ENCODE data around the gene FOXP4.

The FOXP4 gene

GRCh38 chr6:41635365-41635764, 89.2 kb downstream of the FOXP4 start:
- no peak for DNase-seq

DNA sequence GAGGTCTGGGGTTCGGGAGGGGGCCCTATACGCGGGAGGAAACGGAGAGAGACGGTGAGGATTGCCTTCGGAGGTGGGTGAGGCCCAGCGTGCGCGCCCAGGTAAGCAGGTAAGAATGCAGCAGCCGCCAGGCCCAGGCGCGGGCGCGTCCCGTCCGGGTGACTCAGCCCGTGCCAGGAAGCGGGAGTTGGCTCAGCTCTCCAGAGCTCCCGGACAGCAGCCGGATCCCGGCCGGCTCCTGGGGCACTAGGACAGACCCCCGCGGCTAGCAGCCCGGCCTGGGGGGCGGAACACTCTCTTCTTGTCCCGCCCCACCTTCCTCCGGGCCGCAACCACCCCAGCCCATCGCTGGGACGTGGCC, 90.6 kb downstream of the FOXP4 start:
- DNase-seq = no peak

- DNase-seq = no peak
Observed at GRCh38 chr6:41637194-41638001, 91.2 kb downstream of the FOXP4 start.

DNA sequence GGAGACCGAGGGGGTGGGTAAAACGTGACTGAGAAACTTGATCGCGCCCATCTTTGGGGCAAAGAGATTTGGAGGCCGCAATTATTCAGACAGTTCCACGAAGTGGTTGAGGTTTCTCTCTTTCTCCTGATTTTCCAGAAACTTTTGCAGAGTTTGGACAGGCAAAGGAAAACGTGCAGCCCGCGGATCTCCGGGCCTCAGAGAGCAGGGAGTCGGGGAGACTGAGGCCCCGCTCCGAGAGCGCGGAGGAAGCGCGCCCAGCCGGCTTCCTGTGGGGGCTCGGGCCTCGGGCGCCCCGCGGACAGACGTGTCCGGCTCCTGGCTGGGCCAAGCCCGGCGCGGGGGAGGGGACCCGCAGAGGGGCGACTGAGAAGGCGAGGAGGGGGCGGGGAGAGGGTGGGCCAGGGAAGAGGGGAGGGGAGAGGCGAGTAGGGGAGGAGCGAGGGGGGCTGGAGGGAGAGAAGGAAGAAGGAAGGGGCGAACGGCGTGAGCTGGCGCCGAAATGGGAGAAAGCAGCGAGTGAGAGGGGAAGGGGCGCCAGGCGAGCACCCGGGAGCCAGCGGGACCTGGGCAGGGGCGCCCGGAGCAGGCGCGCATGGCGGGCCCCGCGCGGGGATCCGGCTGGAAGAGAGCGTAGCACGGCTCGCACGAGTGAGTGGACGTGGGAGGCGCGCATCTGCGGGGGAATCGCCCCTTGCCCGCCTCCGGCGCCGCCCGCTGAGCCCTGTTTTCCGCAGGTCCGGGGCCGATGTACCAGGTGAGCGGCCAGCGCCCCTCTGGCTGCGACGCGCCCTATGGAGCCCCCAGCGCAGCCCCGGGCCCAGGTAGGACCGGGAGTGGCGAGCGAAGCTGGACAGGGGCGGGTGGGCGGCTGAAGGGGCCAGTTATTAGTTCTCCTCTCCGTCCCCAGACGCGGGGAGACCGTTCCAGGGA, 92.1 kb downstream of the FOXP4 start, which contains the start of gene MDFI:
MDFI (plus strand) TSS at position 467 of the 933 bp plus-strand sequence; CDS start at position 749, 282 bp downstream.
- no peak for DNase-seq

DNA sequence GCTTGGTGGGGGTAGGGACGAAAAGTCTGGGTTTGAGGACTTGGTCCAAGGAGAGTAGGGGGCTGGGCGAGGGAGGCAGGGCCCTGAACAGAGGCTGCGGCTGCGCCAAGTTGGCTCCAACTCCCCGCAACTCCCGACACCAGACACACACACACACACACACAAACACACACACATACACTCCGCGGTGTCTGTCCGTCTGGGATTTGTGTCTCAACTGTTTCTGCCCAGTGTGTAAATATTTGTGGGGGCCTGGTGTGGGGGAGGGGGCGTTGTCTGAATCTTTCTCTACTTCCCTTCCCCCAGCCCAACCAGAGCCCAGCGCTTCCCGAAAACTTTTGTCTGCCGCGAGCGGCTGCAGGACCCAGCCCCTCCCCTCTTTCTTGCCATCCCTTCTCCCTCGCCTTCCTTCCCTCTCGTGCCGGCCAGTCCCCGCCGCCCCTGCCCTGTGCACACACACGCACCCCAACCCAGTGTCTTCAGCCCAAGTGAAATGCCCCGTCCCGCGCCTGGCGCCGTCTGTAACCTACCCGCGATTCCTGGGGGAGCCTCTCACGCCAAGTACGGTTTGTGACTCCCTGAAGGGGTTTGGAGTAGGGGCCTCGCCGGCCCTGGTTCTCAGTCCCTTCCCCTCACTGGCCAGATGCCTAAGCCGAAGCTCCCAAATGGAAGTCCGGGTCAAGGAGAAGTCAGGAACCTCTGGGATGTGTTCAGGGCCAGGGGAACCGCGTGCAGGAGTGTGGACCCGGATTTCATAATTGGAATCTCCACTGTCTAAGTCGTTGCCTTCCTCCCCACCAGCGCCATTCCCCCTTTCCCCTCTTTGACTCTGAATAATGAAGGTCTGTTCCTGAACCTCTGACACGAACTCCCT, 93.0 kb downstream of the FOXP4 start:
- DNase-seq = no peak

- no peak for DNase-seq
Observed at GRCh38 chr6:41639809-41640371, 93.7 kb downstream of the FOXP4 start.

- DNase-seq = no peak
Observed at GRCh38 chr6:41640426-41640825, 94.2 kb downstream of the FOXP4 start.

GRCh38 chr6:41641352-41641925, 95.3 kb downstream of the FOXP4 start:
- no peak for DNase-seq

- no peak for DNase-seq
Observed at GRCh38 chr6:41642090-41642959, 96.1 kb downstream of the FOXP4 start.

- no peak for DNase-seq
Observed at GRCh38 chr6:41642960-41643898, 97.0 kb downstream of the FOXP4 start.

DNA sequence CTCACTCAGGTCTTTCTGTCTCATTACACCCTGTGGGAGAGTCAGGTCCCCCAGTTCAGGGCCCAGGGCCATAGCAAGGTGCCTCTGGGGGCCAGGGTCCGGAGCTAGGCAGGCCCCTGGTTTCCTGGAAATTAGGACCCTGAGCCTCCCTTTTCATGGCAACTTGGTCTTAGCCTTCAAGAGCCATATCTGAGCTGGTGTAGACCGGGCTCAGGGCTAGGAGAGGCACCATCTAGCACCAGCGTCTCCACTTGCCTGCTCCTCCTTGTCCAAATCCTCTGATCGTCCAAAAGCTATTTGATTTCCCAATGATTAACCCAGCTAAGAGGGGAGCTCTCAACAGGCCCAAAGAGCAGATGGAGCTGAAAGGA, 97.7 kb downstream of the FOXP4 start:
- DNase-seq = no peak

- no peak for DNase-seq
Observed at GRCh38 chr6:41644297-41644879, 98.2 kb downstream of the FOXP4 start.

DNA sequence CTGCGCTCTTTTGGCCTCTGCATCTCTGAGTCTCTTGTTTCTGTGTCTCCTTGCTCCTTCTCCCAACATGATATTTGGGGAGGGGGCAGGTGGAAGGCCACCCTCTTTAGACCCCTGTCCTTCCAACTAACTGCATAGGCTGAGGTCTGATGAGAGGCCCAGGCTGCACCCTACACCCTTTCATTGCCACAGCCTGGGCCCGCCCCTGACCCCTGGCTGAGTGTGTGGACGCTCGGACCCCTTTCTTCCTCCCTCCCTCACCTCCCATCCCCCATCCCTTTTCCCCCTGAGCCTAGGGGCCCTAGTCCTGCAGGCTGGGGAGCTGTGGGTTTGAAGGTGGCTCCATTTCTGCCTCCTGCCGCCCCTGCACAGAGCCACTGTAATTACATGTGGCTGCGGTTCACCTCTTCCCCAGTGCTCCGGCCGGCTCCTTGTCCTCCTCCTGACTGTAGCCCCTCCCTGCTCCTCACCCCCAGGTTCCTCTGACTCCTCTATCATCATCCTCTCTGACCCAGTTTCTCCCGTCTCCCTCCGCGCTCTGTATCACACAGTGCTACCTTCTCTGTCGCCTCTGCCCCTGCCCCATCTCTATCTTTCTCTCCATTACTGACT, 98.9 kb downstream of the FOXP4 start:
- DNase-seq = no peak

DNA sequence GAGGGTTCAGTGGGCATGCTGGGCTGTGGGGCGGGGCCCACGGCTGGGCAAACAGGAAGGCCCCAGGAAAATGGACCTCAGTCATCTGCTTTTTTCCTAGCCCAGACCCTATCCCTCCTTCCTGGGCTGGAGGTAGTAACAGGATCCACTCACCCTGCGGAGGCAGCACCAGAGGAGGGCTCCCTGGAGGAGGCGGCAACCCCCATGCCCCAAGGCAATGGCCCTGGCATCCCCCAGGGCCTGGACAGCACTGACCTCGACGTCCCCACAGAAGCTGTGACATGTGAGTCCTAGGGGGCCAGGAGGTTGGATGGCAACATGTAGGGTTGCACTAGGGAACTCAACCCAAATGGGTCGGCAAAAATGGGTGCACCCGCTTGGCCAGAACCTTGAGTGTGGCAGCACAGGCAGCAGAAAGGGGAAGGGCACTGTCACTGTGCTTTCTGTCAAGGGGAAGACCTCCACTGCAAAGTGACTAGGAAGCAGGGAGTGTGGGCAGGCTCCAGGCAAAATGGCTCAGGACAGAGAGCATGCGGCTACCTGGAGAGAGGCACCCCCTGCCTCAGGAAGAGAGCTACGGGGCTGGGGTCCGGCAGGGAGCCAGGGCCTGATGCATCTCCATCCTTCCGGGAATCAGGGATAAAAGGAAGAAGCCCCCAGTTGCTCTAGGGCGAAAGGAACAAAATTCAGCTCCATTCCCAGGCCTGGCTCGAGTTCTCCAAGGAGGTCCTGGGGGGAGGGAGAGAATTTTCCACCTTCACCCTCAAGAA, 100.0 kb downstream of the FOXP4 start:
- DNase-seq = no peak

DNA sequence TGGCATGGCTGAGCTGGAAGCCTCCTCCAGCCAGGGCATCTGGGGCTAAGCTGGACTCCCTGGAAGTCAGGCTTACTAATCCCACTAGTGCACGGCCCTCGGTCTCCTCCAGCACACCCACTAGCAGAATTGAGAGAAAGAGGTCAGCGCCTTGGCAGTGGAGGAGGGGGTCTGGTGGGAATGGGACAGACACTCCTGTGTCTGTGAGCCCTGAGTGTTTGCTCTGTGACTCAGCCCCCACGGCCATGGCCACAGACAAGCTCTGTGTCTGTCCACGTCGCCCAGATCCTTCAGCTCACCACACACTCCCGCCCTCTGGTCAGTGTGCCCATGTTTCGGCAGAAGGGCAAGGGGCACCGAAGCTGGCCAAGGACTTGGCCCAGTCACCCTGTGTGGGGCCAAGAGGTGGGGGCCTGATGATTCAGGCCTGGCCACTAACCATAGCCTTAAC, 100.9 kb downstream of the FOXP4 start:
- DNase-seq = no peak

DNA sequence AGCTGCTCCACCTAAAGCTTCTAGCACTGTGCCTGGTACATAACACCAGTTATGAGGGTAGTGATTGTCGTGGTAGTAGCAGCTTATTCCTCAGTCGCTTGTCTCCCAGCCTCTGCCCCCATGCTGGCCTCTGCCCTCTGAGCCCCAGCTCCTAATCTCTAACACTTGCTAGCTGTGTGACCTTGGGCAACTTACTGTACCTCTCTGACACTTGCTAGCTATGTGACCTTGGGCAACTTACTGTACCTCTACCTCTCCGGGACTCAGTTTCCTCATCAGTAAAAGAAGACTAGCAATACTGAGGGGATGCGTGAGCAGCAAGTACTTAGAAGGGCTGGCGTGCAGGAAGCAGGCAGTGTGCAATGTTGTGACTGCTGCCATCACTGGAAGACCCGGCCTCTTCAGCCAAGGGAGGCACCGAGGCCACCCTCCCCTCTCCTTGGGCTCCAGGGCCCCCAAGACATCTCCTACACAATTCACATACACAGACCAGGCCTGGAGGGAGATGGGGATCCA, 101.9 kb downstream of the FOXP4 start:
- DNase-seq = no peak

- DNase-seq = no peak
Observed at GRCh38 chr6:41648921-41649320, 102.7 kb downstream of the FOXP4 start.

GRCh38 chr6:41649596-41649995, 103.4 kb downstream of the FOXP4 start:
- DNase-seq = no peak
